ENCODE measurements around the gene ELAVL3.
"Not testable (repeated sequence)": the region's sequence is repeated elsewhere in the genome, so short reads cannot be mapped to it uniquely, and the experiment has no call there.

ELAVL3 gene

DNA sequence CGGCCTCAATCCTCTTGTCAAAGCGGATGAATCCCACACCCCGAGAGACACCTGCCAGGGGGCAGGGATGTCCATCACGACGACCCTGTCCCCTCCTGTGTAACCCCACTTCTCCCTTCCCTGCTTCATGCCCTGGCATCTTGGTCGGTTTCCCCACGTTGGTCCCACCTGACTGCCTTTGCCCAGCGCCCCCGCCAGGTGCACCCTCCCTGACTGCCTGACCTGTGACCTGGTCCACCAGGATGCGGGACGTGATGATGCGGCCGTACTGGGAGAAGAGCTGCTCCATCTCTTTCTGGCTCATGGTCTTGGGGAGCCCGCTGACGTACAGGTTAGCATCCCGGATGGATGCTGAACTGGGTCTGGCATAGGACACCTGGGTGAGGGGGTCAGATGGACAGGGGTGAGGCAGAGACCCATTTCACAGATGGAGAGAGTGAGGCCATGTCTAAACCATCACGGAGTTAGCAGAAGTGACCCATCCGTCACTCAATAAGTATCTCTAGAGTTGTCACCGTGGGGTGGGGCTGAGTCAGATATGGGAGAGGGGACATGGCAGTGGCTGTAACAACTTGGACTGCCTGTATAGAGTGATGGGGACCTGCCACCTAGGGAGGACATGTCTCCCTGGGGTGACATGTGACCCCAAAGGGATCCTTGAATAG is 22.5 kb downstream of the ELAVL3 start:
- no peak for DNase-seq

DNA sequence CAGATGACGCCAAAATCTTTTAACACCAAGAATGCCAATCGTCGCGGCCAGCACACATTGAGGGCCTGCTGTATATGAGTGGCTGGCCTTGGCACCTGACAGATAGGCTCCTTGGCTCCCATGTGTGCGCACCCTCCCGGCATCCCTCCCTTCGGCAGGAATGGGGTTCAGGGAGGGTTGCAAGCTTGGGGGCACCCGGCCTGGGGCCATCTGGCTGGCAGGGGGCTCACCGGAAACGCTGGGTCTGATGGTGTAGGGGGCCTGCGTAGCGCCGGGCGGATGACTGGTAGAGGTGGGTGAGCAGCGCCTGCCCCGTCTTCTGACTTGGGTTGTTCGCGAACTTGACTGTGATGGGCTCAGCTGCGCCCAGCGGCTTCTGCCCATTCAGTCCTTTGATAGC is 23.0 kb downstream of the ELAVL3 start:
- DNase-seq: no peak

DNA sequence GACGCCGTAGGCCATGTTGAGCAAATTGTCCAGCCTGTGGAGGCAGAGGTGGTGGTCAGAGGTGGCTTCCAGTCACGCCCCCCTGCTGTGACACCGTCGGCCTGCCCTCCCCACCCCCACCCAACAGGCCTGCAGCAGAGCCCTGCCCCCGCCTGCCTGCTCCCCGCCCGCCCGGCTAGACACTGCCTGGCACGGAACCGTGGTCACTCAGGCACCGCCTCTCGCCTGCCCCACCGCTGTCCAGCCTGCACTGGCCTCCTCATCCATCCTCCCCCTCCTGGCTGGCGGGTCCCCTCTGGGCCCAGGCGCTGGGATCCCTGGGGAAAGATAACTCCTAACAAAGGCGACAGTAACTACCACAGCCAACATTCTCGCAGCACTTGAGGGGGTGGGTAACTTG is 23.7 kb downstream of the ELAVL3 start:
- DNase-seq: no peak

DNA sequence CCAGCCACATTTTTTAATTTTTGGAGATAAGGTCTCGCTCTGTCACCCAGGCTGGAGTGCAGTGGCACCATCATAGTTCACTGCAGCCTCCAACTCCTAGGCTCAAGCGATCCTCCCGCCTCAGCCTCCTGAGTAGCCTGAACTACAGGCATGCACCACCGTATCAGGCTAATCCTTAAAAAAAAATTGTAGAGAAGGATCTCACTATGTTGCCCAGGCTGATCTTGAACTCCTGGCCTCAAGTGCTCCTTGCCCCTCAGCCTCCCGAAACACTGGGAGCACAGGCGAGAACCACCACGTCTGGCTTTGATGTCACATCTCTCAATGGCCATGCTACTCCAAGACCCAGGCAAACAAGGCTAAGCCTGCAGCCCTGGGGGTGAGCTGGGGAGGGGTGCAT is 24.2 kb downstream of the ELAVL3 start:
- DNase-seq: no peak

DNA sequence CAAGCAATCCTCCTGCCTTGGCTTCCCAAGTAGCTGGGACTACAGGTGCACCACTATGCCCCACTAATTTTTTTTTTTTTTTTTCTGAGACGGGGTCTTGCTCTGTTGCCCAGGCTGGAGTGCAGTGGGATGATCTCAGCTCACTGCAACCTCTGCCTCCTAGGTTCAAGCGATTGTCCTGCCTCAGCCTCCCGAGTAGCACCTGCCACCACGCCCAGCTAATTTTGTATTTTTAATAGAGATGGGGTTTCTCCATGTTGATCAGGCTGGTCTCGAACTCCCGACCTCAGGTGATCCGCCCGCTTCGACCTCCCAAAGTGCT is 25.7 kb downstream of the ELAVL3 start:
- DNase-seq: not testable (repeated sequence)

DNA sequence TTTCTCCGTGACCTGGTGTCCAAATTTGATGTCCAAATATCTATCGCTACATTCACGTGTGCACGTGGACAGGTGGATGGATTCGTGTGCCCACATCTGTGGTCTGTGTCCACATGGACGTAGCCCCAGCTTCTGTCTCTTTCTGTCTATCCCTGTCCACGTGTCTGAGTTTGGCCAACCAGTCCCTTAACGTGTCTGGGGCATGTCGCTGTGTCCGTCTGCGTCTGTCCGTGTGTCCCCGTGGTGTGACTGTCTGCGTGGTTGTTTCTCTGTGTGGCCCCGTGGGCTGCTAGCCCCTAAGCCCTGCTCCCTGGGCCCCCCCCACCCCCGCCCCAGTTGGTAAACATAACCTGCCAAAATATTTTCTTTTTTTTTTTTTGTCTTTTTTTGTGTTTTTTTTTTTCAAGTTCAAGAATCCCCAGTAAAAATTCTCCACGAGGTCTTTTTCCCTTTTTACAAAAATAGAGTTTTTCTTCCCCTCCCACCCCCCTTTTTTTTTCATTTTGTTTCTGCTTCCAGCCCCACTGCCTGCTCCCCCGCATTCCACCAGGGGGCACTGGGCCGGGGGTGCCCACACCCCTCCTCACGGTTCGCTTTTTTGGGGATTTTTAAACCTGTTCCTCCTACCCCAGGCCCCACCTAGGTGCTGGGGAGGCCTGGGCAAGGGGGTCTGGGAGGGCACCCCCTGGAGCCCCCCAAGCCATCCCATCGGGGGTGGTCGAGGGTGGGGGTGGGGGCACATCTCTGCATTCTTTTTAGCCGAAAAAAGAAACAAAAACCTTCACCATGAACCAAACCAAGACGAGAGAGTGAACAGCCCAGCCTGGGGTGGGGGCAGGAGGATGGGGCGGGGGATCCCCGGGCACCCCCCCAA is 27.1 kb downstream of the ELAVL3 start:
- DNase-seq: no peak

DNA sequence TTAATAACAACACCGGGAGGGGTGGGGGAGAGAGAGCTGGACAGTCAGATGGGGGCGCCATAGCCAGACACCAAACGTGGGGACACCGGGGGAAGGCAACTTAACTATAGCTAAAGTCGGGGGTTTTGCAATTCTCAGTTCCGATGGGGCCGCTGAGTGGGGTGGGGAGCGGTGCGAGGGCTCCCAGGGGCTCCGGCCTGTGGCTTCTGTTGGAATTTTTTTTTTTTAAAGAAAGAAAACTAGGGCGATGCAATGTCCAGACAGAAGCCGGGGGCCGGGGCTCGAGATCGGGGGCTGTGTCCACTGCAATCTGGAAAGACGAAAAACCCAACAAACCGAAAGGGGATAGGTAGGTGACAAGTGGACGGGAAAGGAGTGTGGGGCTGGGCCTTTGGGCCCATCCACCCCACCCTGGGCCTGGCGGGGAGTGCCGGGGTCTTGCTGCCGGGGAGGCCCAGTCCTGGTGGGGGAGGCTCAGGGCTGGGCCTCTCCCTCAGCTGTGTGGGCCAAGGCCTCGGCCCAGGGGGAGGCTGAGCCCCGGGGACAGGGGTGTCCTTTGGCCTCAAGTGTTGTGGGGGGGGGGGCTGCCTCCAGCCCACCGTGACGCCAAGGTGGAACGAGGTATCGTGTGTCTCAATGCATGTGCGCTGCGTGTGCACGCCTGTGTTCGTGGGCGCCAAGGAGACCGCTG is 28.1 kb downstream of the ELAVL3 start:
- no peak for DNase-seq

DNA sequence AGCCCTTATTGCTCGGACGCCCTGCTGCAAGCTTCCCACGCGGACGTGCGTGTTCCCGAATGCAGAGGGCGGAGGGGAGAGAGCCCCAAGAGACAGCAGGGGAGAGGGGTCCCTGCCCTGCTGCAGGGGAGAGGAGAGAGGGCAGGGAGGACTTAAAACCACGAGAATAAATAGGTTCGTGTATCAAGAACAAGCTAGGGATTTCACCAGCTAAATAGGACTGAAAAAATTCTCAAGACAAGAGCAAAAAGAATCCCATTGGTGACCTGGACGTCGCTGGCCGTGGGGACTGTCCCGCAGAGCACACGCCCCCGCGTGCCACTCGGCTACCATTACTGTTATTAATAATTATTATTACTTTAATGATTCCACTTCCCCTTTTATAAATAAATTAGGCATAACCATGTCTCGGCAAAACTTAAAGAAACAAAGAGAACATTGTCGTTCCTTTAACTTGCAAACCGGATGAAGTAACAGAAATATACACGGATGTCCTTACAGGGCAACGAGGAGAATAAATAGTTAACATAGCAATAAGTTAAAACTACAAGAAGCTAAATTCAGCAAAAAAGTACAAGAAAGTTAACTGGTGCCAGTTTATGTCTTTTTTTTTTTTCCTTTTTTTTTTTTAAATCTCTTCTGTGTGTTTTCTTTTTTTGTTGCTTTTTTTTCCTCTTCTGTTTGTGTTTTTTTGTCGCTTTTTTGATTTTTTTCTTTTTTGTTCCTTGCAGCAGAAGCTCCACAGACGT is 28.8 kb downstream of the ELAVL3 start:
- no peak for DNase-seq

DNA sequence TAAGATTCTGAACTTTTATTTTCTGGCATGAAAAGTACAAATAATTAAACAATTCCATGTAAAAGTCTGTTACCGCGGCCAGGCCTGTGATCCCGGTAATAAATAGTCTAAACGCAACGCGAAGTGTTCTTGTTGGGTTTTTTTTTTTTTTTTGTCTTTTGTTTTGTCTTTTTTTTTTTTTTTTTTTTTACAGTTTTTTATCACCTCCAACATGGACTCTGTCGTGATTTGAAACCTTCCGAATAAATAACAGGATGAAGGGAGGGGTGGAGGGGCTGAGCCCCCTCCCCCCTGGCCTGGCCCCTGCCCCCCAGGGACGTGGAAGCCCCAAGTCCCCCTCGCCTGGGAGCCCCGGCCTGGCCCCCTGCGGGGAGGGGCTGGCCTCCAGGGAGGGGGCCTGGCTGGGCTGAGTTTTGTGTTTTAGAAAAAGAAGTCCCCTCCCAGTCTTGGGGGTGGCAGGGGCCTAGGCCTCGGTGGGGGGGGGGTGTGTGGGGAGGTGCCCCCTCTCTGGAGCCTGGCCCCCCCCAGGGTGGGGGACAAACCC is 29.4 kb downstream of the ELAVL3 start:
- no peak for DNase-seq

DNA sequence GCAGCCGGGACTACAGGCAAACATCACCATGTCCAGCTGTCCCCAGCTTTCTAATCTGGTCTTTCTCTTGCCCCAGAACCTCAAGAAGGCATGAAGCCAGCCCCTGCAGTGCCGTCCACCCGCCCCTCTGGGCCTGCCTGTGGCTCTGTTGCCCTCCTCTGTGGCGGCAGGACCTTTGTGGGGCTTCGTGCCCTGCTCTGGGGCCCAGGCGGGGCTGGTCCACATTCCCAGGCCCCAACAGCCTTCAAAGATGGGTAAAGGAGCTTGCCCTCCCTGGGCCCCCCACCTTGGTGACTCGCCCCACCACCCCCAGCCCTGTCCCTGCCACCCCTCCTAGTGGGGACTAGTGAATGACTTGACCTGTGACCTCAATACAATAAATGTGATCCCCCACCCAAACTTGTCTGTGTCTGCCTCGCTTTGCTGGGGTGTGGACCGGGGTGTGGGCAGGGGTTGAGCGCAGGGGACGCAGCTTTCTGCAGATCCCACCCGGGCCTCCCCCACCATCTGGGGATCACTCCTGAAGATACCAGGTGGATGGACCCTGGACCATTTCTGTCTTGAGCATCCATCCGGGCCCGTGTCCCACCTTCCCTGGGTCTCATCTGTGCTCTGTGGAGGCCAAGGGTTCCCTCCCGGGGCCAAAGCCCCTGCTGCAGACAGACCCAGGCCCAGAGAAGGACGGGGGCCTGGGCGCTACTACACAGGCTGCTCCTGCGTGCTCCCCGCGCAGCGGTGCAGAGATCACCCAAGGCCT is 30.1 kb downstream of the ELAVL3 start:
- no peak for DNase-seq

DNA sequence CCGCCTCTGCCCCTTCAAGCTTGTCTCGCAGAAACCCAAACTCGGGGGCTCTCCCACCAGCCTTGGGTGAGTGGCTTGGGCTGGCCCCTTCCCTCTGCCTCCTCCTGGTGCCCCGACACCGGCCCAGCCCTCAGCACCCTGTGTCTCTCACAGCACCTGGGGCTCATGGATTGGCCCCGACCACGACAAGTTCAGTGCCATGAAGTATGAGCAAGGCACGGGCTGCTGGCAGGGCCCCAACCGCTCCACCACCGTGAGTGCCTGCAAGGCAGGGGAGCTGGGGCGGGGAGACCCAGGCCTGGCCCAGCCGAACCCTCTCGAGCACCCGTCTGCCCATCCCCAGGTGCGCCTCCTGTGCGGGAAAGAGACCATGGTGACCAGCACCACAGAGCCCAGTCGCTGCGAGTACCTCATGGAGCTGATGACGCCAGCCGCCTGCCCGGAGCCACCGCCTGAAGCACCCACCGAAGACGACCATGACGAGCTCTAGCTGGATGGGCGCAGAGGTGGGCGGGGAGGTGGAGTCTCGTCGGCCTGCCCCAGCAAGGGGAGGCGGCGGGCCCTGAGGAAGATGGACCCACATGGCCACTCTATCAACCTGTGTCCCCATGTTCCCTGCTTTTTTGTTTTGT is 31.8 kb downstream of the ELAVL3 start:
- DNase-seq: no peak

DNA sequence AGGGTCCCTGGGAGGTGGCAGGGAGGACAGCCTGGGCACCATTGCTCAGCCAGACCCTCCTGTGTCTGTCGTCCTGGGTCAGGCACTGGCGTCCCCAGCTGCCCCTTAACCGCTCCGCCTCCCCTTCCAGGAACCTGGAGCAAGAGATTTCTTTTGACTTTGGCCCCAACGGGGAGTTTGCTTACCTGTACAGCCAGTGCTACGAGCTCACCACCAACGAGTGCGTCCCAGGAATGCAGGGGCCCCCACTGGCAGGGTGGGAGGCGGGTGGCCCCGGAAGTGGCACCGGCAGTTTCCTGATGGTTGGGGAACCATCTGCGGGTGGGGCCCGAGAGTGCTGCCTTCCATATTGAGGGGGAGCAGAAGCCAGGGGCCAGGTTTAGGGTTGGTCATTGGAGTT is 32.4 kb downstream of the ELAVL3 start:
- DNase-seq: no peak

DNA sequence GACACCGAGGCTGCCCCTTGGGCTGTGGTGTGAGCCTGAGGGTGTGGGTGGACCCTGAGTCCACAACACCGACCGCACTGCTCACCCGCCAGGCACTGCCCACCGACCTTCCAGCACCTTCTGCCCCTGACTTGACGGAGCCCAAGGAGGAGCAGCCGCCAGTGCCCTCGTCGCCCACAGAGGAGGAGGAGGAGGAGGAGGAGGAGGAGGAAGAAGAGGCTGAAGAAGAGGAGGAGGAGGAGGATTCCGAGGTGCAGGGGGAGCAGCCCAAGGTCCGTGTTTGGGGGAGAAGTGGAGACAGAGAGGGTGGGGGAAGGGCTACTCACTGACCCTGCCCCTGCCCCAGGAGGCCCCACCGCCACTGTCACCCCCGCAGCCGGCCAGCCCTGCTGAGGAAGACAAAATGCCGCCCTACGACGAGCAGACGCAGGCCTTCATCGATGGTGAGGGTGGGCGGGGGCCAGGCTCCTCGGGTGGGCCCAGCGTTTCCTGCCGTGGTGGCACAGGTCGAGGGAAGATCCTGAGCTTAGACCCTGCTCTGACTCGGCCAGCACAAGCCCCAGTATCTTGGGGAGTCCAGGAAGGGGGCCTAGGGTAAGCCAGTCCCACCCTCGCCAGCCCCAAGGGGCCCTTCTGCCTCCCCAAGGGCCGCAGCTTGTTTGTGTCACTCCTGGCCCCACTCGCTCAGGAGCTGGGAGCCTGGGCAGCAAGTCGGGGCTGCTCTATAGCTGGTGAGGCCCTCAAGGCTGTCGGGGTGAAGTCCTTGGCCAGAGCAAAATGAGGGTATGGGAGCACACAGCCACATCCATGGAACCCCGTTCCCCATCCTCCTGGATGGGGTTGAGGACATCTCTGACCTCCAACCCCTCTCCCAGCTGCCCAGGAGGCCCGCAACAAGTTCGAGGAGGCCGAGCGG is 33.2 kb downstream of the ELAVL3 start:
- no peak for DNase-seq

DNA sequence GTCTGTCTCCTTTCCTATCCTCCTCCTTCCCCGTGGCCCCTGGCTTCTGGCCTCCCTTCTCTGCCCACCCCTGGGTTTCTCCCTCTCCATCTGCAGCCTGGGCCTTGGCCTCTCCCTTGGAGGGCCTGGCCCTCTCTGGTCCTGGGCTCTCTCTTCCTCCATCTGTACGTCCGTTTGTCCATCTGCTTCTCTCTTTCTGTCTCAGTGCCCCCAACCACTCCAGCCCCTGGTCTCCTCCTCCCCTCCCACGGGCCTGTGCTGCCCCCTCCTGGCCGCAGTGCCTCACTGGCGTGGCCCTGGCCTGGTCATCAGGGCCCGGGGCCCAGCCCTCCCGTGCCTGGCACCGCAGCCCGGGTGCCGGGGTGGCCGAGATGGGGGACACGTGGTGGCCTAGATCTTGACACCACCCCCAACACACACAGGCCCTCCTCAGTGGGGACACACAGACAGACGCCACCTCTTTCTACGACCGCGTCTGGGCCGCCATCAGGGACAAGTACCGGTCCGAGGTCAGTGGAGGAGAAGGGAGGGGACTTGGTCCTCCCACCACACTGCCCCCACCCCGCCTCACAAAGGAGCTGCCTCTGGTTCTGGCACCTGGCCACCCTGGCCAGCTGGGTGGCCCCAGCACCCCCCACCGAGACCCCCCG is 34.1 kb downstream of the ELAVL3 start:
- peak; percentile 28 for DNase-seq

DNA sequence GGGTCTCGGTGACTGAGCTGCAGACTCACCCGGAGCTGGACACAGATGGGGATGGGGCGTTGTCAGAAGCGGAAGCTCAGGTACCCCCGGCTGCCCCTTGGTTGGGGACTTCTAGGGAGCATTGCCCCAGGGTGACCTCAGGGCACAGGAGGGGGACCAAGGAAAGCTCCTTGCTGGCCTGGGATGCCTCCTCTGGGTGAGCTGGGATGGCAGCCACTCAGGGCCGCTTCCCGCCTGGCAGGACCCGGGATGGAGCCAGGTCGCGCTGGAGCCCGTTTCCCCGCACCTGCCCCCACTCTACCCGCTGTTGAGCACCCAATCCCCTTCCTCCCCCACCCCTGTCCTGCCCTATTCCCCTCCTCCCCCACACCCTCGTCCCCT is 34.6 kb downstream of the ELAVL3 start:
- DNase-seq: no peak

DNA sequence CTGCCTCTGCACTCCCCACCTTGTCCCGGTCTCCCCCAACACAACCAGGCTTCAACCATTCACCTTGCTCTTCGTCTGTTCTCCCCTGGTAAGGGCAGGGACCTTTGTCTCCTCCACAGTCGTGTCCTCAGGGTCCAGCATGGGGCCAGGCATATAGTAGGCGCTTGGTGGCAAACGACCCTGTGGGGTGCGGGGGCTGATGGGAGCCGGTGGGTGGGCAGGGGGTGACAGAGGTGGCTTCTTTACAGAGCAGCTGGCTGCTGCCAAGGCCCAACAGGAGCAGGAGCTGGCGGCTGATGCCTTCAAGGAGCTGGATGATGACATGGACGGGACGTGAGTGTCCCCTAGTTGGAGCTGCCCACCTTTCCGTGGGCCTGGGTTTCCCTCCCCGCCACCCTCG is 35.7 kb downstream of the ELAVL3 start:
- DNase-seq: no peak

DNA sequence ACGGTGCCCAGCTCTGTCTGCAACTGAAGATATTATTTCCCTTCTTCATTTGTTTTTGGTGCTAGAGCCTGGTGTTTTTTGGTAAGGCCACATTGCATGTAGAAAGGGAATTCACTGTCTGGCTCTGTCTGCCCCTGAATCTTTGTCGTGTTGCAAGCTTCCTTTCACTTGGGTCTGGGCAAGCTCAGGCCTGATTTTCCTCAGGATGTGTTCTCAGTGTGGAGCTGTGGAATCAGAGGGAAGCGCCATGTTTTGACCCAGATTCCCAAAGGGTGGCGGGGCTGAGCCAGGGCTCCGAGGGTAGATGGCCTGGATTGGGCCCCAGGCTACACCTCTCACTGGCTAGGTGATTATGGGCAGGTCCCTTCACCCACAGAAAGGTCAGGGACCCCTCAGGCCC is 36.8 kb downstream of the ELAVL3 start:
- DNase-seq: no peak

DNA sequence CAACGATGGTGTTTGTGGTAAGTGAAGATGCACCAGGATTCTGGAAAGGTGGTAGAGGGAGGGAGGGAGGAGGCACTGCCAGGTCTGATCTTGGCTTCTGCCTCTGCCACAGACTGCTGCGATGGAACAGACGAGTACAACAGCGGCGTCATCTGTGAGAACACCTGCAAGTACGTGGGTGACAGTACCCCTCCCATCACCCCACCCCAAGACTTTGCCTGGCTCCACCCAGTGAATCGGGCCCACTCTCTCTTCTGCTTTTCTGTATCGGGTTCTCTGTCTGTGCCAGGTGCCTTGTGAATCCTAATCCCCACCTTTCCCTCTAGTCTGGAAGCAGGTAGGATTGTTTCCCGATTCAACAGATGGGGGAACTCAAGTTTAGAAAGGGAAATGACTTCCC is 42.9 kb downstream of the ELAVL3 start:
- DNase-seq: no peak

DNA sequence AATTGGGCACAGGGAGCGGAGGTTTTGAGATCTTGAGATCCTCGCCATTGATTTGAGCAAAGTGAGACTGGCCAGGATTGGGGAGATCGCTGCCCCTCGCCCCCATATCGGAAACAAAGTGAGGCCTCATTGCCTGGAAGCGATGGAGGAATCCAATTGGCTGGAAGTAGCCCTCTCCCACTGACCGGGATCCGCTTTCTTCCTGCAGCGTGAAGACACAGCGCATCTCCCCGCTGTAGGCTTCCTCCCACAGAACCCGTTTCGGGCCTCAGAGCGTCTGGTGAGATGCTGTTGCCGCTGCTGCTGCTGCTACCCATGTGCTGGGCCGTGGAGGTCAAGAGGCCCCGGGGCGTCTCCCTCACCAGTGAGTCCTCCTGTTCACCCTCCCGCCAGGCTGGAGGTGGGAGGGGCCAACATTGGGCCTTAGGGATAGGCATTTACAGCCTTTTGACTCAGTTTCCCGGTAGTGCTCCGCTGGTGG is 45.0 kb downstream of the ELAVL3 start:
- DNase-seq: no peak
